ENCODE measurements around the gene PPFIA1.

- TF ChIP-seq CTCF (IDR thresholded peaks at IDR 0.05), result no peak
- no peak for TF ChIP-seq POLR2A (IDR thresholded peaks at IDR 0.05; ENCODE audit: low read depth)
- TF ChIP-seq EP300 (IDR thresholded peaks at IDR 0.05), result no peak
Observed at GRCh38 chr11:70301191-70301590, 30.7 kb downstream of the PPFIA1 start.
